Measurements from ENCODE around the gene SVOP. TPM values are rescaled to one million over a fixed set of nuclear protein-coding genes. Genes with fewer than 3 reads are reported as not detected.

Gene SVOP
- total and polyA plus RNA-seq, 2 of the 8 experiments (the other 6 are each of a cell fraction or from before 2014, with no cell fraction given) = 0.06 TPM; not detected in 1

GRCh38 chr12:108996320-108996719 is 24.5 kb downstream of the SVOP start:
- H3K9ac ChIP-seq (replicated peaks in 1 of 4; ENCODE audit: extremely low read depth in 1 of 4, low read depth in 3 of 4, low read length in 3 of 4) = no peak overlapping the region
- FAIRE-seq = no peak
- CTCF ChIA-PET (ENCODE audit: partially characterized antibody) = interaction anchor here (0.7 to 1.2 kb wide), 2 partner anchors 15 to 32 kb away, joined by 3 read pairs; no protein-coding TSS in a partner anchor

More at GRCh38 chr12:108996320-108996719, 24.5 kb downstream of the SVOP start:
- H3K79me1 ChIP-seq (ENCODE audit: low read depth, low read length) = no peaks in the 10 kb centered on the region
- H2AK5ac ChIP-seq (ENCODE audit: low read depth, low read length) = 0 out of 2 replicates have a peak overlapping the region, but pooled peaks have one; percentile 34
- no peak overlapping the region for H3K4ac ChIP-seq (replicated peaks; ENCODE audit: insufficient read length, low read depth, low read length)
- H4K5ac ChIP-seq (ENCODE audit: insufficient read length, low read depth, low read length) = no peak overlapping the region
- no peak overlapping the region for H4K8ac ChIP-seq (ENCODE audit: extremely low read depth, insufficient read depth, low read length)
- TF ChIP-seq POLR2AphosphoS5 (IDR thresholded peaks at IDR 0.05; ENCODE audit: low read depth, low read length) (no peak), ASH2L (IDR thresholded peaks at IDR 0.05; ENCODE audit: low read length) (no peak), CEBPB (IDR thresholded peaks at IDR 0.05; ENCODE audit: low read depth, low read length) (no peak), SRF (IDR thresholded peaks at IDR 0.05; ENCODE audit: low read depth, low read length) (no peak), ZNF274 (IDR thresholded peaks at IDR 0.05; ENCODE audit: borderline replicate concordance, extremely low read depth, low read length) (no peak), CREB1 (IDR thresholded peaks at IDR 0.05) (no peak)
- H3K23ac ChIP-seq (ENCODE audit: insufficient read length) = no peak overlapping the region
- H3K18ac ChIP-seq (ENCODE audit: extremely low read depth, low read length) = no peak overlapping the region
- no peak overlapping the region for H2BK120ac ChIP-seq (replicated peaks; ENCODE audit: low read depth, low read length)
- H3K4me3 ChIP-seq (ENCODE audit: extremely low read depth in 1 of 4, insufficient read depth in 2 of 4, low read depth in 3 of 4, low read length in 4 of 4) = no peak overlapping the region
- H3K23me2 ChIP-seq (ENCODE audit: low read depth, low read length) = no peaks in the 10 kb centered on the region
- H4K20me1 ChIP-seq (replicated peaks in 1 of 2; ENCODE audit: control insufficient read depth in 1 of 2, insufficient read depth in 2 of 2, low read length in 2 of 2) = no peaks in the 10 kb centered on the region
- no peaks in the 10 kb centered on the region for H3K36me3 ChIP-seq (ENCODE audit: control insufficient read depth in 2 of 4, insufficient read depth in 4 of 4, low read length in 3 of 4)
- no peaks in the 10 kb centered on the region for H3K4me1 ChIP-seq (replicated peaks in 1 of 4; ENCODE audit: control insufficient read depth in 3 of 4, insufficient read depth in 4 of 4, low read length in 3 of 4)
- no peaks in the 10 kb centered on the region for H3K79me2 ChIP-seq (ENCODE audit: control insufficient read depth in 1 of 2, insufficient read depth in 2 of 2, low read length in 2 of 2)
- H3K56ac ChIP-seq (replicated peaks; ENCODE audit: insufficient read length, low read depth, low read length) = no peak overlapping the region
- H4K91ac ChIP-seq (replicated peaks; ENCODE audit: insufficient read length, low read length) = peak overlapping the region; percentile 54
- H2BK20ac ChIP-seq (ENCODE audit: low read length) = no peak overlapping the region; the same call in 1 of the 2 replicates
- H3K9me3 ChIP-seq (ENCODE audit: insufficient read depth in 2 of 2, low read depth in 1 of 2, low read length in 1 of 2) = 0 out of 4 replicates have a peak, but pooled peaks cover 0 to 6% of the 10 kb centered on the region in 2 experiments
- WGBS, 2 experiments (ENCODE audit: extremely low coverage in 1 of 2, insufficient coverage in 1 of 2, insufficient read length in 1 of 2, insufficient replicate concordance in 2 of 2, low coverage in 1 of 2, low lambda C conversion rate in 2 of 2, missing lambda C conversion rate in 1 of 2) = 84% methylated on average over 6 of the region's 6 CpGs; no CpG with 5 or more reads in 1 of the 2 experiments
- DNase-seq (ENCODE audit: low read depth in 1 of 2, low spot score in 2 of 2) = no peak
- H3K4me2 ChIP-seq (ENCODE audit: insufficient read depth in 1 of 2, low read depth in 2 of 2, low read length in 2 of 2) = no peak overlapping the region
- no peak overlapping the region for H3K27ac ChIP-seq (ENCODE audit: low read depth, low read length)
- POLR2A ChIA-PET (ENCODE audit: partially characterized antibody) = interaction anchor here (0.8 kb wide), 1 partner anchor 19 kb away, joined by 3 read pairs; no protein-coding TSS in a partner anchor
- no peak overlapping the region for H3K14ac ChIP-seq (ENCODE audit: insufficient read length)
- peak overlapping the region; percentile 81; the same call in 1 of the 2 replicates for H2BK12ac ChIP-seq (ENCODE audit: low read depth, low read length)
- 0 out of 2 replicates have a peak overlapping the region, but pooled peaks have one; percentile 62 for H2AFZ ChIP-seq (ENCODE audit: low read length)
- no peak overlapping the region for H2BK15ac ChIP-seq (ENCODE audit: low read length)
- 0 out of 2 replicates have a peak overlapping the region, but pooled peaks have one; percentile 56 for H2BK5ac ChIP-seq (ENCODE audit: low read depth, low read length)
- no peaks in the 10 kb centered on the region for H3K27me3 ChIP-seq (replicated peaks in 1 of 4; ENCODE audit: control insufficient read depth in 3 of 4, extremely low read depth in 1 of 4, insufficient read depth in 3 of 4, low read length in 3 of 4)
